Ovary (tissue), 3 donors: ENCODE data around the gene BCORL1.

Source experiments
- CTCF ChIP-seq, 3 donors: fragments of 450-650 bp in 2 of 3; fragments of 200-600 bp in 1 of 3; IDR thresholded peaks; one replicate each; pipeline versions ENCODE4 v1.5.1 to v1.8.0; 2016 to 2022; ENCODE audit warnings: antibody characterized with exemption in 3 of 3, mild to moderate bottlenecking in 1 of 3
- POLR2A ChIP-seq: fragments of 450-650 bp; IDR thresholded peaks from one replicate; pipeline ENCODE4 v1.6.1; 2017; ENCODE audit warnings: antibody characterized with exemption, mild to moderate bottlenecking, moderate library complexity
- donor health status: DM: no; HTN: no; CAD: no.

DNA sequence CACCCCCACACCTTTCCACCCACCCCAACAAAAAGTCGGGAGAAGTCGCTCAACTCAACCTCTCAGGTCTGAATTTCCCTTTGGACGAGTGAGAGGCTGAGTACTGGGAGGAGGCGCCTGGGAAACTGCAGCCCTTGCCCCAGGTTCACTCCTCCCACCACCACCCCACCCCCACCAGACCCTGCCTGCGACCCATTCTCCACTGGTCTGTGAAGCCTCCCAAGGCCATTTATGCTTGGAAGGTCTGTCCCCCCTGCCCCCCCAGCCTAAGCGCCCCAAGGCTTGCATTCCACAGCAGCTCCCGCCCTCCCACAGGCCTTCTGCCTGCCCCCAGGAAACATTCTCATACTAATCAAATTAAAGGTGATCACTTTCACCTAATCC is 100.7 kb downstream of the BCORL1 start:
- TF ChIP-seq POLR2A (no peak), CTCF (IDR thresholded peaks at IDR 0.05) (no peak)
